ENCODE results near the gene FGF22.
A peak's percentile ranks its signal among the peaks of the same experiment; 100 is the strongest.
"Not testable (repeated sequence)": the region's sequence is repeated elsewhere in the genome, so short reads cannot be mapped to it uniquely, and the experiment has no call there.

FGF22 gene

DNA sequence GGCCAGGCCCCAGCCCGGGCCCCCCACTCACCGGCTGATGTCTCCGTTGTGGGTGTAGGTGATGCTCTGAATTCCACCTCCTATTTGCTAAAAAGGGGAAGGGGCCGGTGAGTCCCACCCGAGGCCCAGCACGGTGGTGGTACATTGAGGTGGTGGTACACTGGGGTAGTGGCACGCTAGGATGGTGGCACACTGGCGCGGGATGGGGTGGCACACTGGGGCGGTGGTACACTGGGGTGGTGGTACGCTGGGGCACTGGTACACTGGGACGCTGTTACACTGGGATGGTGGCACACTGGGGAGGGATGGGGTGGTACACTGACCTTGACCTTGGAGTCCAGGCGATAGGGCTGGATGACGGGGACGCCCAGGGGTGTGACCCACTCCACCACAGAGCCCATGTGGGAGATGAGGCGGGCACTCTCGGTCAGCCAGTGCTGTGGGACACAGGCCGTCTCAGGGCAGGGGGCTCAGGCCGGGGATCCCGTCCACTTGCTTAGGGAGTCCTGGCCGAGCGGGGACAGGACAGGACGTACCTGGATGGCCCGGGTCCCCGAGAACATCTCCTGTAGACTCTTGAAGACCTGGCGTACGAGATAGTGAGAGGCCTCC, 20.9 kb upstream of the FGF22 start:
- Histone ChIP-seq H3K4me2 (no peak overlapping the region), H3K9me3 (replicated peaks in 1 of 11) (no peaks in the 10 kb centered on the region), H4K20me1 (peaks cover 0 to 72% (median 17%) of the 10 kb centered on the region in 11 experiments; a peak in 19 of 22 replicates), H3K4me1 (peaks cover 4 to 20% (median 13%) of the 10 kb centered on the region in 10 experiments), H3K4me3 (no peak overlapping the region), H3K27me3 (no peaks in the 10 kb centered on the region), H3K9ac (no peak overlapping the region), H3K36me3 (peaks cover 54 to 73% (median 64%) of the 10 kb centered on the region in 11 experiments), H3K27ac (no peak overlapping the region)
- no peak for TF ChIP-seq Cebpa-rat (IDR thresholded peaks at IDR 0.05)

DNA sequence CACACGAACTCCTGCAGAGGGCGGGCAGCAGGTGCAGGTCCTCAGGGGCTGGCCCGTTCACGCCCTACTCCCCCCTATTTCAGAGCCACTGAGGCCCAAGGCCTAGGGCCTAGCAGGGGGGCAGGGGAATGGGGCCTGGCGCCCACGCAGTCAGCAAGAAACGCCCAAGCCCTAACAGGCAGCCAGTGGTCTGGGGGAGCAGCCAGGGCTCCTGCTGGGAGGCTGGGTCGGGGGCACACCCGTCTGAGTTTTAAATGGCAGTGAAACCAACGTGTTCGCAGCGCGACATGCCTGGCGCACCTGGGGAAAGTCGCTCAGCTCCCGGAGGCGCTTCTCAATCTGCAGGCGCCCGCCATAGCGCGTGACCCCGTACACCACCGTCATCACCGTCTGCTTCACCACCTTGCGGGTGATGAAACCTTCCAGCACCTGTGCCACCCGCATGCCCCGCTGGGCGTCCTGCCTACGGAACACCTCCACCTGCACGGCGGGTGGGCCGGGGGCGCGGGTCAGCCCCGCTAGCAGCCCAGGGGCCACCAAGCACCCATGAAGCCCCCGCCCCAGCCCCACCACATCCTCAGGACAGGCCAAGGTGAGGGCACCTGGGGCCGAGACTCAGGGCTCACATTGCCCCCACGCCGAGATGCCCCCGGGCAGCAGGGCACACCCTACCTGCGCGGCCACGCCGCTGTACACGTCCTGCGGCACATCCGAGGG, 20.2 kb upstream of the FGF22 start:
- Histone ChIP-seq H3K27me3 (no peaks in the 10 kb centered on the region), H3K9me3 (replicated peaks in 1 of 11) (no peaks in the 10 kb centered on the region), H3K4me3 (no peak overlapping the region), H3K27ac (no peak overlapping the region), H3K9ac (no peak overlapping the region), H3K4me2 (no peak overlapping the region), H3K4me1 (peaks cover 10 to 27% (median 19%) of the 10 kb centered on the region in 10 experiments), H3K36me3 (peaks cover 56 to 73% (median 63%) of the 10 kb centered on the region in 11 experiments), H4K20me1 (peaks cover 2 to 79% (median 24%) of the 10 kb centered on the region in 11 experiments; a peak in 20 of 22 replicates)
- TF ChIP-seq Cebpa-rat (IDR thresholded peaks at IDR 0.05), result no peak

DNA sequence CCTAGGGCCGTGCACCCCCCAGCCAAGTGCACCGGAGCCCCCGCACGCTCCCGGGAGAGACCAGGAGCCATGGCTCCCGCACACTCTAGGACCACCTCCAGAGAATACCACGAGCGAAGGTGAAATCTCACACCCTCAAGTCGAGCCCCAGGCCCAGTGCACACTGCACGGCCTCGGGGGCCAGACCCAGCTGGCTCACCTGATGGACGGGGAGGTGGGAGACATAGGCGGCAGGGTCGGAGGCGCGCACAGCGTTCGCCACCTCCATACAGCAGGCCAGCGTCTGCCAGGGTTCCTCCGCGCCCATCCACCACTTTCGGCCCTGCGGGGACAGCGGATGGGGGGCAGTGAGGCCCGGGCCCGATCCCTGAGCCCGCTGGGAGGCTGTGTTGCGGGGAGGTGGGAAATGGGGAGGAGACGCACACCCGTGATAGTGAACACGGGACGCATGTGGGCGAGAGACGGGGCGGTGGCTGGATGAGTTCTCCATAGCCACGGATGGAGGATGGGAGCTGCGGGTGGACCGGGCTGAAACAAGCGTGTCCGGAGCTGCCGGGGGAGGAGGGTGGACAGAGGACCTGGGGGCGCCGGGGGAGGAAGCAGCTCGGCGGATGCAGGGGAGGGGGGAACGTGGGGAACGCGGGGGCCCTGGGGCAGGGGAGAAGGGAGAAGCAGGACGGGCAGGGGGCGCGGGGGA, 19.4 kb upstream of the FGF22 start:
- Histone ChIP-seq H3K36me3 (peaks cover 51 to 75% (median 66%) of the 10 kb centered on the region in 11 experiments), H3K9me3 (replicated peaks in 1 of 11) (no peaks in the 10 kb centered on the region), H4K20me1 (peaks cover 7 to 84% (median 29%) of the 10 kb centered on the region in 11 experiments; a peak in 21 of 22 replicates), H3K27ac (no peak overlapping the region), H3K27me3 (no peaks in the 10 kb centered on the region), H3K9ac (no peak overlapping the region), H3K4me1 (peaks cover 19 to 36% (median 28%) of the 10 kb centered on the region in 10 experiments), H3K4me2 (no peak overlapping the region), H3K4me3 (no peak overlapping the region)
- TF ChIP-seq Cebpa-rat (IDR thresholded peaks at IDR 0.05), result no peak

DNA sequence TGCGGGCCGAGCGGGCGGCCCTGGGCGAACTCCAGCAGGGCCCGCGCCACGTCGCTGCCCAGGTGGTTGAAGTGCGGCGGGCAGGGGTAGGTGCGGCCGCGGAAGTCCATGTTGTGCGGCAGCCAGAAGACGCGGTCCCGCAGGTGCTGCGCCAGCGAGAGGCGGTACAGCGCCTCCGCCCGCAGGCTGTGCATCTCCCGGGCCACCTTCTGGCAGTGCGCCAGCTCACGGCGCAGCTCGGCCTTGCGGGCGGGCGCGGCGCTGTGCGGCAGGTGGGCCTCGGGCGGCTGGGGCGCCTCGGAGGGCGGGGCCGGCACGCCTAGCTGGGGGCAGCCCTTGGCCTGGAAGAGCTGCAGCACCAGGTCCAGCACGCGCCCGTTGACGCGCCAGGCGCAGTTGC, 18.5 kb upstream of the FGF22 start:
- not testable (repeated sequence) for H3K9ac ChIP-seq; H3K4me2 ChIP-seq; H3K9me3 ChIP-seq (replicated peaks in 1 of 11); H3K27ac ChIP-seq; H3K4me3 ChIP-seq; H3K27me3 ChIP-seq
- H3K4me1 ChIP-seq, result peaks cover 19 to 44% (median 37%) of the 10 kb centered on the region in 10 experiments
- H3K36me3 ChIP-seq, result peaks cover 51 to 82% (median 71%) of the 10 kb centered on the region in 11 experiments
- peaks cover 7 to 88% (median 37%) of the 10 kb centered on the region in 11 experiments; a peak in 21 of 22 replicates for H4K20me1 ChIP-seq

DNA sequence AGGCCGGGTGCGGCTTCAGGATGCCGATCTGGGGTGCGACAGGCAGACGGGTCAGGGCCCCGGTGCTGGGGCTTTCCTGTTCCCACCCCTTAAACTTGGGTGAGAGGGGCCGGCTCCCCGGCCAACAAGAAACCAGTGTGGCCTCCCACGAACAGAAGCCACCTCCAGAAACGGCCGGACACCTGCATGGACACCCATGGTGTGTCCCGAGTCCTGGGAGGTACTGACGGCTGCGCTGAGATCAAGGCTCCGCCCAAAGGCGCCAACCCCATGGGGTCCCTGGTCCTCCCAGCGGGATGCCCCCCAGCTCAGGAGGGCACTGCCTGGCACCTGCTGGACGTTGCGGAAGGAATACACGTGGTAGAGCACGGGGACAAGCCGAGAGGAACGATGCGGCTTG, 17.9 kb upstream of the FGF22 start:
- Histone ChIP-seq H3K27ac (no peak overlapping the region), H3K4me2 (peak overlapping the region in 1 of 11 experiments; percentile 90; a peak in 3 of 22 replicates), H3K4me1 (peaks cover 19 to 49% (median 38%) of the 10 kb centered on the region in 10 experiments), H3K9ac (no peak overlapping the region), H3K27me3 (no peaks in the 10 kb centered on the region), H3K9me3 (replicated peaks in 1 of 11) (no peaks in the 10 kb centered on the region), H3K4me3 (no peak overlapping the region), H4K20me1 (peaks cover 7 to 88% (median 42%) of the 10 kb centered on the region in 11 experiments; a peak in 21 of 22 replicates), H3K36me3 (peaks cover 51 to 82% (median 71%) of the 10 kb centered on the region in 11 experiments)
- no peak for TF ChIP-seq Cebpa-rat (IDR thresholded peaks at IDR 0.05)

DNA sequence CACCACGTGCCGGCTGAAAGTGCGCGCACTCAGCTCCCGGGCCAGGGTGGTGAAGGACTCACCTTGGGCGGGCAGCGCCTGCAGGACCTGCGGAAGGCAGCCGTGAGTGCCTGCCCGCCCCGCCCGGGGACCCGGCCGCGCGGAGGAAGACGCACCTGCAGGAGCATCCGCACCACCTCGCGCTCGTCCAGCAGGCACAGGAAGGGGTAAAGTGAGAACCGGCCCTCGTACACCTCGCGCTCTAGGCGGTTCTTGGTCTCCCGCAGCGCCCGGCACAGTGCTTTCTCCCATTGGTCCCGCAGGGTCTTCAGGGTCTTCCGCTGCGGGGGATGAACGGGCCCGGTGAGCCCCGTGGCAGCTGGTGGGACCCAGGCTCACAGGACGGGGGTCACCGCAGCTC, 17.0 kb upstream of the FGF22 start:
- Histone ChIP-seq H3K4me3 (no peak overlapping the region), H3K27me3 (no peaks in the 10 kb centered on the region), H3K9me3 (replicated peaks in 1 of 11) (no peaks in the 10 kb centered on the region), H3K4me1 (peaks cover 19 to 51% (median 38%) of the 10 kb centered on the region in 10 experiments), H3K36me3 (peaks cover 54 to 84% (median 75%) of the 10 kb centered on the region in 11 experiments), H4K20me1 (peaks cover 7 to 88% (median 49%) of the 10 kb centered on the region in 11 experiments; a peak in 21 of 22 replicates), H3K9ac (peak overlapping the region in 1 of 11 experiments; percentile 60; a peak in 1 of 22 replicates), H3K4me2 (peak overlapping the region in 4 of 11 experiments; percentile 86 to 97 (median 90); a peak in 7 of 22 replicates), H3K27ac (no peak overlapping the region)
- no peak for TF ChIP-seq Cebpa-rat (IDR thresholded peaks at IDR 0.05)

DNA sequence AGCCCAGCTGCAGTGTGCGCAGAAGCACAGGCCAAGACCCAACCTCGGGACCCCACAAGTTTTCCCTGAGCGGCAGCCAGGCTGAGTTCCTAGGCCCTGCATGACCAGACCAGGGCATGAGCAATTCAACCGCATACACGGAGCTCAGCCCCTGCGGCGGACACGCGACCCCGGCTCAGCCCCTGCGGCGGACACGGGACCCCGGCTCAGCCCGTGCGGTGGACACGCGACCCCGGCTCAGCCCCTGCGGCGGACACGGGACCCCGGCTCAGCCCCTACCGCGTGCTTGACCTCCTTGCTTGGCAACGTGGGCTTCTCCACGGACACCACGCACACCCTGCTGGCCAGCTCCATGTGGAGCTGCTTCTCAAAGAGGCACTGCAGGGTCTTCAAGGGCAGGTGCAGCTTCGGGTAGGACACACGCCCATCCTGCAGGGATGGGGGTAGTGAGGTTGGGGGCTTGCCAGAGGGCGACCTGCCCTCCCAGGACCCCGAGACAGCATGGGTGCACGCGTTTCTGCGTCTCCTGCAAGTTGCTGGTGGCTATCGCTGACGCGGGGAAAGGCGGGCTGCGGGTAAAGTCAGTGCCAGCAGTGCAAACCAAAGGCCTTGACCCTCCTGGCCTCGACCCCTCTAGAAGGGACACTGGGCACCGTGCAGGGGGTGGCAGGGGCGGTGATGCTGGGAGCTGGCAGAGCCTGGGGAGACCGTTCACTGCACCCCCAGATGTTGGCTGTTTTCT, 16.3 kb upstream of the FGF22 start:
- Histone ChIP-seq H3K9me3 (replicated peaks in 1 of 11) (no peaks in the 10 kb centered on the region), H3K27ac (peak overlapping the region in 1 of 11 experiments; percentile 50; a peak in 2 of 22 replicates), H3K36me3 (peaks cover 55 to 87% (median 77%) of the 10 kb centered on the region in 11 experiments), H3K4me1 (peaks cover 19 to 51% (median 38%) of the 10 kb centered on the region in 10 experiments), H4K20me1 (peaks cover 7 to 89% (median 50%) of the 10 kb centered on the region in 11 experiments; a peak in 21 of 22 replicates), H3K9ac (peak overlapping the region in 4 of 11 experiments; percentile 46 to 63 (median 59); a peak in 8 of 22 replicates), H3K4me2 (peak overlapping the region; percentile 10 to 97 (median 71)), H3K4me3 (peak overlapping the region in 2 of 10 experiments; percentile 28 to 32; a peak in 3 of 20 replicates), H3K27me3 (no peaks in the 10 kb centered on the region)
- TF ChIP-seq Cebpa-rat (IDR thresholded peaks at IDR 0.05), result no peak

DNA sequence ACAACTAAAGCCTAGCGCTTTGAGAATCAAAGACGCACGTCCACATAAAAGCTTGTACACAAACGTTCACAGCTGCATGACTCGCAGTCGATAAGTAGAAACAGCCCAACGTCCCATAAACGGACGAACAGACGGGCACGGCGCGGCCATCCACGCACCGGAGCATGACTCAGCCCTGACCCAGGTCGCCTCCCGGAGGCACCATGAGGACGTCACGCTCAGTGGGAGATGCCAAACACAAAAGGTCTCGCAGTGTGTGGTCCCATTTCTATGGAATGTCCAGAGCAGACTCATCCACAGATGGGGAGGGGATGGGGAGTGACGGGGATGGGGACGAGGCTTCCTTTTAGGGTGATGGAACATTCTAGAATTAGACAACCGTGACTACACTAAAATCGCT, 15.7 kb upstream of the FGF22 start:
- peak overlapping the region in 4 of 11 experiments; percentile 46 to 63 (median 59); a peak in 8 of 22 replicates for H3K9ac ChIP-seq
- no peaks in the 10 kb centered on the region for H3K27me3 ChIP-seq
- H3K4me2 ChIP-seq, result peak overlapping the region; percentile 10 to 97 (median 71)
- peak overlapping the region in 4 of 11 experiments; percentile 9 to 50 (median 34); a peak in 3 of 22 replicates for H3K27ac ChIP-seq
- peaks cover 19 to 54% (median 38%) of the 10 kb centered on the region in 10 experiments for H3K4me1 ChIP-seq
- H3K4me3 ChIP-seq, result peak overlapping the region in 2 of 10 experiments; percentile 28 to 32; a peak in 4 of 20 replicates
- H3K36me3 ChIP-seq, result peaks cover 55 to 87% (median 77%) of the 10 kb centered on the region in 11 experiments
- TF ChIP-seq Cebpa-rat (IDR thresholded peaks at IDR 0.05), result no peak
- no peaks in the 10 kb centered on the region for H3K9me3 ChIP-seq (replicated peaks in 1 of 11)
- H4K20me1 ChIP-seq, result peaks cover 7 to 89% (median 57%) of the 10 kb centered on the region in 11 experiments; a peak in 21 of 22 replicates

Data from BLaER1 treated with 17β-estradiol and CSF1 and Interleukin-3, amounts not matched to agents 10 nM and 100 nM (cell line).